Stimulated activated memory B cell treated with anti-CD40 and anti-IgM and Interleukin-4, amounts not matched to agents 10 μg/mL and 1 μg/mL and 100 μg/mL, for 72 hours (primary cell): ENCODE measurements around the gene FAM13C.

Source experiments
- ATAC-seq: fragments of 150-1000 bp; cut with Tn5 transposase; 2 replicates; pipeline ENCODE4 v1.10.0; 2021
- H3K27ac Mint-ChIP-seq: one replicate; pipeline ENCODE4 v1.8.0; 2022; ENCODE audit warnings: mild to moderate bottlenecking, mixed read lengths
- H3K27me3 Mint-ChIP-seq: one replicate; pipeline ENCODE4 v1.8.0; 2022; ENCODE audit warnings: mixed read lengths
- H3K36me3 Mint-ChIP-seq: one replicate; pipeline ENCODE4 v1.8.0; 2022; ENCODE audit warnings: mixed read lengths
- H3K4me1 Mint-ChIP-seq: one replicate; pipeline ENCODE4 v1.8.0; 2022; ENCODE audit warnings: mixed read lengths
- H3K4me3 Mint-ChIP-seq: one replicate; pipeline ENCODE4 v1.8.0; 2022; ENCODE audit warnings: mild to moderate bottlenecking, moderate library complexity, mixed read lengths
- H3K9me3 Mint-ChIP-seq: one replicate; pipeline ENCODE4 v1.8.0; 2022; ENCODE audit warnings: mixed read lengths

Gene FAM13C

DNA sequence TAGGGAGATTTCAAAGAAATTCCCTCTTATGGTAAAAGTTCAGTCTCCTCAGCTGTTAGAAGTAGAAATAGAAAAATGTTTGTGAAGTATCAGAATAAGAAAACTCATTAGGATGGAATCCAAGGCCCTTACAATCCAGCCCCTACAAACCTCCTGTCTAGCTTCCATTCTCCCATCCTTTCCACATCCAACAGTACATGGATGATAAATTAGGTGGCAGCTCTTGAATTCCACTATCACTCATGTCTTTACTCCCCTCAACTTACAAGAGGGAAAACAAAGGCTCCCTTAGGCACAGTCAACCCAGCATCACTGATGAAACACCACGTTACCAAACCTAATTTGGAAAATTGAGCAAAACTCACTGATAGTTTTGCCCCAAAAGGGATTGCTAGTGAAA, 23.0 kb downstream of the FAM13C start:
- Mint-ChIP-seq H3K4me3 (no peak overlapping the region), H3K36me3 (no peaks in the 10 kb centered on the region), H3K4me1 (no peaks in the 10 kb centered on the region), H3K9me3 (no peaks in the 10 kb centered on the region), H3K27me3 (no peaks in the 10 kb centered on the region), H3K27ac (no peak overlapping the region)
- ATAC-seq: no peak

GRCh38 chr10:59337201-59337652, 25.1 kb downstream of the FAM13C start:
- Mint-ChIP-seq H3K9me3 (no peaks in the 10 kb centered on the region), H3K4me1 (no peaks in the 10 kb centered on the region), H3K36me3 (no peaks in the 10 kb centered on the region), H3K4me3 (no peak overlapping the region), H3K27ac (no peak overlapping the region), H3K27me3 (no peaks in the 10 kb centered on the region)
- no peak for ATAC-seq

DNA sequence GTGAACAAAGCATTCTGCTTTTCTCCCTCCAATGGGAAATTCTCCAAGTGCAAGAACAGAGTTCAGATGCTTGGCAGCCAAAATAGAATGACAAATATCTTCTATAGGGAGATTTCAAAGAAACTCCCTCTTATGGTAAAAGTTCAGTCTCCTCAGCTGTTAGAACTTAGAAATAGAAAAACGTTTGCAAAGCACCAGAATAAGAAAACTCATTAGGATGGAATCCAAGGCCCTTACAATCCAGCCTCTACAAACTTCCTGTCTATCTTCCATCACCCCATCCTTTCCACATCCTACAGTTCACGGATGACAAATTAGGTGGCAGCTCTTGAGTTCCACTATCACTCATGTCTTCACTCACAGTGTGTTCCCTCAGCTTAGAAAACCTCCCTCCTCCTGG, 25.7 kb downstream of the FAM13C start:
- ATAC-seq: no peak
- H3K27ac Mint-ChIP-seq: no peak overlapping the region
- H3K4me1 Mint-ChIP-seq: no peaks in the 10 kb centered on the region
- H3K27me3 Mint-ChIP-seq: no peaks in the 10 kb centered on the region
- H3K4me3 Mint-ChIP-seq: no peak overlapping the region
- H3K36me3 Mint-ChIP-seq: no peaks in the 10 kb centered on the region
- no peaks in the 10 kb centered on the region for H3K9me3 Mint-ChIP-seq

- ATAC-seq: no peak
- Mint-ChIP-seq H3K4me3 (no peak overlapping the region), H3K9me3 (no peaks in the 10 kb centered on the region), H3K36me3 (no peaks in the 10 kb centered on the region), H3K27me3 (no peaks in the 10 kb centered on the region), H3K27ac (no peak overlapping the region), H3K4me1 (no peaks in the 10 kb centered on the region)
Measured at GRCh38 chr10:59335497-59335896, 26.9 kb downstream of the FAM13C start.

GRCh38 chr10:59333701-59334100, 28.6 kb downstream of the FAM13C start:
- ATAC-seq: no peak
- H3K36me3 Mint-ChIP-seq: no peaks in the 10 kb centered on the region

DNA sequence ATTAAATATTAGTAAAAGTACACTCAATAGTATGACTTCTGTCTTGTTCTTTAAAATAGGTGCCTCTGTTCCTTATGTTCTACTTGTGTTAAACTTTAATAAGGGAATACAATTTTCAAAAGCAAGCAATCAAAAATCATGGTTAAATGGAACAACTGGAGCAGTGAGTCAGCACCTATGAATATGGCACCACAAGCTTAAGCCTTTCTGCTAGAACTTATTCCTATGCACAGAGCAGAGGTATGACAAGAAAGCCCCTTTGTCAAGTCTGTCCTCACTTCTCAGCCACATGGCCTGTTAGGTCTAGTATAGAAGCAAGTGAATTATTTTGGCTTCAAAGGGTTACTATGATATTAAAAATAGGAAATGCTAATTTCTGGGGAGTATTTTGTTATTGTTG, 29.8 kb downstream of the FAM13C start:
- Mint-ChIP-seq H3K4me3 (no peak overlapping the region), H3K4me1 (no peaks in the 10 kb centered on the region), H3K9me3 (no peaks in the 10 kb centered on the region), H3K27ac (no peak overlapping the region), H3K36me3 (no peaks in the 10 kb centered on the region), H3K27me3 (no peaks in the 10 kb centered on the region)
- ATAC-seq: no peak

More at GRCh38 chr10:59333701-59334100, 28.6 kb downstream of the FAM13C start:
- Mint-ChIP-seq H3K27ac (no peak overlapping the region), H3K9me3 (no peaks in the 10 kb centered on the region), H3K4me3 (no peak overlapping the region), H3K4me1 (no peaks in the 10 kb centered on the region), H3K27me3 (no peaks in the 10 kb centered on the region)

DNA sequence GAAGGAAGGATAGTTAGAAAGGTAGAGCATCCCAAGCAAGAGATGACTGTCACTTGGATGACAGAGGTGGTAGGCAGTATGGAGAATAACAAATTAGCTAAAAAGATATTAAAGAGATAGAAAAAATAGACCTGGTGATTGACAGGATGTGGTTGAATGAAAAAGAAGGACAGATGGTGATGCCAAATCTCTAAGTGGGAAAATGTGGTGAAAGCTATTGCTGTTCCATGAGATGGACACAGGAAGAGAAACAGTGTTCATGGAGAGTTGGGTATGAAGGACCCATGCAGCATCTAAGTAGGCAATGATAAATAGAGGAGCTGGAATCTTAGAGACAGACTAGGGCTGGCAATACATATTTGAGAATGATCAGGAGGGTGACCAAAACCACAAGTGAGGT, 30.7 kb downstream of the FAM13C start:
- Mint-ChIP-seq H3K9me3 (no peaks in the 10 kb centered on the region), H3K36me3 (no peaks in the 10 kb centered on the region), H3K4me1 (no peaks in the 10 kb centered on the region), H3K27ac (no peak overlapping the region), H3K27me3 (no peaks in the 10 kb centered on the region), H3K4me3 (no peak overlapping the region)
- no peak for ATAC-seq

DNA sequence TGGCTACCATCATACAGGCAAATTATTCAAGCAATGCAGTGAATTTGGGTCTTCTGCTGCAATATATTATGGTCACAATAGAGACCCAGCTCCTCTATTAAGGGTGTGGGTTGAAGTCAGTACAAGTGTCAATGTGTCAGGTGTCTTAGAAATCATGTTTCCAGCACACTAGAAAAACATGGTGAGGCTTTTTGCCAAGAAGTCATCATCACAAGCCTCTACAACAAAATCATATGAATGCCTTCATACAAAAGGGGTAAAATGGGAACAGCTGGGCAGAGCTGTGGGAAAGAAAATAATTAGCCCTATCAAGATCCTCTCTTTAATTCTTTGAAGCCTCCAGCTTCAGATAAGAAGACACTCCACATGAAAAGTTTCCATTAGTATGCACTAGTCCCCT, 37.2 kb downstream of the FAM13C start:
- Mint-ChIP-seq H3K9me3 (no peaks in the 10 kb centered on the region), H3K4me3 (no peak overlapping the region), H3K36me3 (no peaks in the 10 kb centered on the region), H3K4me1 (no peaks in the 10 kb centered on the region), H3K27me3 (no peaks in the 10 kb centered on the region), H3K27ac (no peak overlapping the region)
- no peak for ATAC-seq

- H3K4me3 Mint-ChIP-seq: no peak overlapping the region
- no peak for ATAC-seq
- no peaks in the 10 kb centered on the region for H3K27me3 Mint-ChIP-seq
- H3K9me3 Mint-ChIP-seq: no peaks in the 10 kb centered on the region
- no peaks in the 10 kb centered on the region for H3K36me3 Mint-ChIP-seq
- no peak overlapping the region for H3K27ac Mint-ChIP-seq
- H3K4me1 Mint-ChIP-seq: no peaks in the 10 kb centered on the region
Measured at GRCh38 chr10:59324597-59324996, 37.8 kb downstream of the FAM13C start.

- no peaks in the 10 kb centered on the region for H3K27me3 Mint-ChIP-seq
- no peaks in the 10 kb centered on the region for H3K9me3 Mint-ChIP-seq
- H3K4me3 Mint-ChIP-seq: no peak overlapping the region
- no peak for ATAC-seq
- no peaks in the 10 kb centered on the region for H3K36me3 Mint-ChIP-seq
- H3K27ac Mint-ChIP-seq: no peak overlapping the region
- H3K4me1 Mint-ChIP-seq: no peaks in the 10 kb centered on the region
Measured at GRCh38 chr10:59323831-59324401, 38.4 kb downstream of the FAM13C start.

DNA sequence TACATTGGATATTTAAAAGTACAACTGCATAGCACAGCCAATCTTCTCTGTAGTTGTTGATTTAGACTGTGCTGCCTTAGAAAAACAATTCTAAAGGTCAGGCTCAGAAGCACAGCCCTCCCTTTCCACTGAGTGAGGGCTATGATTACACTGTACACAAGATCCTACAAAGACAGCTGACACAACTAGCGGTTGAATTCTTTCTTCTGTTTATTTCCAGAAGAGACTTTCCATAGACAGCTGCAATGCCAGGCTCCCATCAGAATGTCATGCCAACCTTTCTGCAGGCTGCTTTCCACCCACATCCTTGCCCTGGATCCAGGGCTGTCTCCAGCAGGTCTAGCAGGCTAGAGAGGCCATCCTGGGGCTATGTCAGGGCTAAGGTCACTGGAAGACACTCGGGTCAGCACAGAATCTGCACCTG, 39.3 kb downstream of the FAM13C start:
- Mint-ChIP-seq H3K4me1 (no peaks in the 10 kb centered on the region), H3K27me3 (no peaks in the 10 kb centered on the region), H3K4me3 (no peak overlapping the region), H3K27ac (no peak overlapping the region), H3K9me3 (no peaks in the 10 kb centered on the region), H3K36me3 (no peaks in the 10 kb centered on the region)
- peak; percentile 27 for ATAC-seq

- H3K36me3 Mint-ChIP-seq: no peaks in the 10 kb centered on the region
- H3K27me3 Mint-ChIP-seq: no peaks in the 10 kb centered on the region
- ATAC-seq: no peak
- no peaks in the 10 kb centered on the region for H3K4me1 Mint-ChIP-seq
- no peak overlapping the region for H3K27ac Mint-ChIP-seq
- no peaks in the 10 kb centered on the region for H3K9me3 Mint-ChIP-seq
- no peak overlapping the region for H3K4me3 Mint-ChIP-seq
Measured at GRCh38 chr10:59322131-59322530, 40.2 kb downstream of the FAM13C start.

DNA sequence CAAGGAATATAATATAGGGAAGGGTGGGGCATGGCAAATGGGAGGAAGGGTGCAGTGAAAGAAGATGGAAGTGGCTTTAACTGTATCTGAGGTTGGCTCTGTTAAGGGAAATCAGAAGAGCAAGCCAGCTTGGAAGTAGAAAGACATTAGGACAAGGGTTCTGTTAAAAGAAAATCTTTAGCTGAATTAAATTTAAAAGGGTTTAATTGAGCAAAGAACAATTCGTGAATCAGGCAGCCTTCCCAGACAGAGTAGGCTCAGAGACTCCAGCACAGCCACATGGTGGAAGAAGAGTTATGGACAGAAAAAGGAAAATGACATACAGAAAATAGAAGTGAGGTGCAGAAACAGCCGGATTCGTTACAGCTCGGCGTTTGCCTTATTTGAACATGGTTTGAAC, 42.0 kb downstream of the FAM13C start:
- Mint-ChIP-seq H3K27me3 (no peaks in the 10 kb centered on the region), H3K36me3 (no peaks in the 10 kb centered on the region), H3K4me1 (no peaks in the 10 kb centered on the region), H3K9me3 (no peaks in the 10 kb centered on the region), H3K4me3 (no peak overlapping the region), H3K27ac (no peak overlapping the region)
- ATAC-seq: no peak

- H3K9me3 Mint-ChIP-seq: no peaks in the 10 kb centered on the region
- no peak overlapping the region for H3K4me3 Mint-ChIP-seq
- no peaks in the 10 kb centered on the region for H3K4me1 Mint-ChIP-seq
- H3K36me3 Mint-ChIP-seq: no peaks in the 10 kb centered on the region
- H3K27me3 Mint-ChIP-seq: no peaks in the 10 kb centered on the region
- no peak for ATAC-seq
- H3K27ac Mint-ChIP-seq: no peak overlapping the region
Measured at GRCh38 chr10:59319854-59320253, 42.5 kb downstream of the FAM13C start.

DNA sequence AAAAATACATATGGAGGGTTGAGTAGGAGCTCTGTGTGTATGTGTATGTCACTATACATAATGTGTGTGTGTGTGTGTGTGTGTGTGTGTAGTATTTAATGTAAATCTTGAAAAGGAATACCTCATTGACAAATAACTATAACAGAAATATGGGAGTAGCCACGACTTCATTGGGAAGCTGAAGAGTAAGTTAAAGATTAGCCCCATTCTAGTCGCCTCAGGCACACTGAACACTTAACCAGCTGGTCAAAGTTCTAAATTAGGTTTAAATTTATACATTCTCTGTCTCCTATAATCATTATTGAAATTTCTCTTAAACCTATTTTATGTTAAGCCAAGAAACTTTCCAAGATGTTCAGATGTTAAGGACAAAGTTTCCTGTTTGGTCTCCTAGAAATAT, 45.3 kb downstream of the FAM13C start:
- Mint-ChIP-seq H3K27me3 (no peaks in the 10 kb centered on the region), H3K9me3 (no peaks in the 10 kb centered on the region), H3K4me1 (no peaks in the 10 kb centered on the region), H3K4me3 (no peak overlapping the region), H3K27ac (no peak overlapping the region), H3K36me3 (no peaks in the 10 kb centered on the region)
- no peak for ATAC-seq

DNA sequence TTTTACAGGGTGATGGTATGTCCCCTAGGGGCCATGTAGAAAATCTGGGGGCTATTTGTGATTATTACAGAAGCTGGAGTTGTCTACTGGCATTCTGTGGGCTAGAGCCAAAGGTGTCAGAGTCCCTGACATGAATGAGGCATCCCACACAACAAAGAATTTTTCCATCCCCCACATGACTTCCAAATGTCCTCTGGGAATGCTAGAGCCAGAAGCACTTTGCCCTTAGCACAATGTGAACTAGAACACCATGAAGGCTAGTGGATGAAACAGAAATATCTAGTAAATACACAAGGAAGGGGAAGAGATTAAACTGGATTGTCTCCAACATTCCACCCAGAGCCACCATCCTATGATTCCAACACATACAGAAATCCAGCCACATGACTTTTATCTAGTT, 46.9 kb downstream of the FAM13C start:
- Mint-ChIP-seq H3K27ac (no peak overlapping the region), H3K4me1 (no peaks in the 10 kb centered on the region), H3K9me3 (no peaks in the 10 kb centered on the region), H3K36me3 (no peaks in the 10 kb centered on the region), H3K27me3 (no peaks in the 10 kb centered on the region), H3K4me3 (no peak overlapping the region)
- no peak for ATAC-seq

DNA sequence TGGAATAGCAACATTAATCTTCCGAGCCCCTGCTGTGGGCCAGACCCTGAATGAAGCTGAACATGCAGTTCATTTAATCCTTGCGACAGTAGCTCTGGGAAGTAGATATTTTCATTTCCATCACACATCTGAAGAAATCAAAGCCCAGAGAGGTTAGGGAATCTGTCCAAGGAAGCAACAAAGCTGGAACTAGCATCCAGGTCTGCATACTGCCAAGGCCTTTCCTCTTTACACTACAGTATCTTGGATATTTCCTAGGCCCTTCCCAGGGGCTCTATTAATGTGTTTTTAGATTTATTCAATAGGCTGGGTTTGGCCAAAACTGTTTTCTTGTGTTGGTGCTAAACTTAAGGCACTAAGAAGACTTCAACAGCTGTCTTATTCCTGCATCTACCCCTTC, 48.1 kb downstream of the FAM13C start:
- Mint-ChIP-seq H3K36me3 (no peaks in the 10 kb centered on the region), H3K4me3 (no peak overlapping the region)

More for the DNA sequence above, 48.1 kb downstream of the FAM13C start:
- H3K4me1 Mint-ChIP-seq: no peaks in the 10 kb centered on the region
- peaks cover under 1% of the 10 kb centered on the region for H3K9me3 Mint-ChIP-seq
- no peak overlapping the region for H3K27ac Mint-ChIP-seq
- no peaks in the 10 kb centered on the region for H3K27me3 Mint-ChIP-seq
- ATAC-seq: no peak
